Immature natural killer cell (primary cell): ENCODE measurements around the gene NTRK2. TPM values are rescaled to one million over a fixed set of nuclear protein-coding genes. Genes with fewer than 3 reads are reported as not detected.

Source experiments
- DNase-seq, 3 donors: peaks; one replicate each; pipeline ENCODE4 v3.0.0; 2022; ENCODE audit warnings: mixed read lengths in 1 of 3
- H3K27ac Mint-ChIP-seq, 6 donors: one replicate each; pipeline ENCODE4 v1.8.0; 2020; ENCODE audit warnings: mixed read lengths in 6 of 6, mild to moderate bottlenecking in 5 of 6, inconsistent platforms in 4 of 6, moderate library complexity in 3 of 6
- H3K27me3 Mint-ChIP-seq, 3 donors: one replicate each; pipeline ENCODE4 v1.8.0; 2020 to 2021; ENCODE audit warnings: low read depth in 3 of 3, mild to moderate bottlenecking in 3 of 3, mixed read lengths in 3 of 3, moderate library complexity in 3 of 3, inconsistent platforms in 1 of 3
- H3K36me3 Mint-ChIP-seq, 3 donors: one replicate each; pipeline ENCODE4 v1.8.0; 2020; ENCODE audit warnings: mixed read lengths in 3 of 3, inconsistent platforms in 2 of 3, mild to moderate bottlenecking in 2 of 3
- H3K4me1 Mint-ChIP-seq, 2 donors: one replicate each; pipeline ENCODE4 v1.8.0; 2020; ENCODE audit warnings: inconsistent platforms in 2 of 2, mild to moderate bottlenecking in 2 of 2, mixed read lengths in 2 of 2, moderate library complexity in 1 of 2
- H3K4me3 Mint-ChIP-seq, 5 donors: one replicate each; pipeline ENCODE4 v1.8.0; 2020; ENCODE audit warnings: mild to moderate bottlenecking in 5 of 5, mixed read lengths in 5 of 5, inconsistent platforms in 3 of 5, moderate library complexity in 3 of 5
- H3K9me3 Mint-ChIP-seq, 6 donors: one replicate each; pipeline ENCODE4 v1.8.0; 2020; ENCODE audit warnings: mild to moderate bottlenecking in 6 of 6, mixed read lengths in 6 of 6, inconsistent platforms in 4 of 6, moderate library complexity in 3 of 6
- polyA plus RNA-seq, 3 donors: library from polyadenylated mRNA; unstranded; fragments of 300-500 nt; fragmentation: Illumina TruSeq; gene quantifications; one replicate each; pipeline ENCODE4 v1.2.3, GENCODE V29; 2021

NTRK2 gene
- polyA plus RNA-seq, 3 donors from 2014 or later: not detected

DNA sequence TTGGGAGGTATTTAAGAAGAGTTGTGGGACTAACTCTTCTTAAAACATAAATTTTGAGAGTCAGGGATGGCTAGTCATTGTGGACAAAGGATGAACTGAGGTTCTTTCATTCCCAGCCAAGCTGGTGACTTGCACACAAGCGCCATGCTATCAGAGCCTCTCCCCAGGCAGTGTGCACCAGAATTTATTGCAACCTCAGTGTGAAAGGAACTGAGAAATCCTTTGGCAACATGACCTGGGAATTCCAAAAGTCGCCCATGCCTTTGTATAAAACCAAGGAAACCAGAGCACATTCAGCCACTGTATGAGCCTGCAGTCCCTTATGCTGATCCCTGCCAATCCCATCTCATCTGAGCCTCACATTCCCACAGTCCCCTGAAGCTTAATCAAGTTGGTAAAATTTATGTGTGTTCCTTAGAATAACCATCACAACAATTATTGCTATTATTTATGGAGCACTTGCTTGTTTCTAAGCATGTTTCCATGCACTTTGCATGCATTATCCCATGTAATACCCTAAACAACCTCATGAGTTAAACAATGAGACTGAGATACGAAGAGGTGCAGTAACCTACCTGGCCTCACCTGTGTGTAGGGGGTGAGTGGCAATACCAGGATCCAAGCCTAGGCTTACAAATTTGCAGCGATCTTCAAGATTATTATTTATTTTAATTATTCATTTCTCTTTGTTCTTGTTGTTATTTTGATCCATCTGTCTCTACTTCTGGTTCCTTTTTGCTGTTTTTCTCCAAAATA lies 116.4 kb downstream of the NTRK2 start:
- Mint-ChIP-seq H3K36me3 (no peaks in the 10 kb centered on the region), H3K4me3 (no peak overlapping the region), H3K9me3 (no peaks in the 10 kb centered on the region), H3K27me3 (peaks cover 3 to 17% (median 3%) of the 10 kb centered on the region in 3 donors), H3K27ac (no peak overlapping the region), H3K4me1 (no peaks in the 10 kb centered on the region)
- DNase-seq: no peak

DNA sequence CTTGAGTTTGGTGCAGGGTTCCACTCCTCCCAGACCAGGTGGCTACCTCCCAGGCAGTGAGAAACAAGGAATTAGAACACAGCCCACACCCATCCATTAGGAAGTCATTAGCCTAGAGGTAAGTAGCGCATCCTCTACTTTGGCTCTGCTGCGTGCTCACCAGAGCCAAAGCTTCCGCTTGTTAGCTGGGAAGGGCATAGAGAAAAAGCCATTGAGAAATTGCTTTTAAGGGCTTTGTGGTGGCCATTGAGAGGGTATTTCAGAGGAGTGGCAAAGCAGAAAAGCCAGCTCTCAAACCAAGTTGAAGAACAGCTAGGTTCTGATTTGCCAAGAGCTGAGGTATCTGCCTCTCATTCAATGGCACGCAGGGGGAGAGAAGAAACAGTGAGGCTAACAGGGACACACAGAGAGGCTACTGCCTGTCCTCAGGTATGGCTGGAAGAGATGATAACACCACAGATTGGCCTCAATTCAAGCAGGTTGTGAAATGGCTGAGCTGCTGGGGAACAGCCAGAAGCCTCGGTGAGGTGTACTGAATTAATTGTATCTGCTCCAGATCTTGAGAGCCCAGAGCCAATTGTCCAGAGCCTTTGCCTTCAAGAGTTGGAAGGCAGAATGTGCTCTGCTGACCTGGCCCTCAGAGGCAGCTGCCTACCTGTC lies 119.4 kb downstream of the NTRK2 start:
- Mint-ChIP-seq H3K4me3 (no peak overlapping the region), H3K27me3 (peaks cover 1 to 7% (median 2%) of the 10 kb centered on the region in 3 donors), H3K4me1 (no peaks in the 10 kb centered on the region), H3K36me3 (no peaks in the 10 kb centered on the region), H3K27ac (no peak overlapping the region), H3K9me3 (no peaks in the 10 kb centered on the region)
- DNase-seq: no peak

DNA sequence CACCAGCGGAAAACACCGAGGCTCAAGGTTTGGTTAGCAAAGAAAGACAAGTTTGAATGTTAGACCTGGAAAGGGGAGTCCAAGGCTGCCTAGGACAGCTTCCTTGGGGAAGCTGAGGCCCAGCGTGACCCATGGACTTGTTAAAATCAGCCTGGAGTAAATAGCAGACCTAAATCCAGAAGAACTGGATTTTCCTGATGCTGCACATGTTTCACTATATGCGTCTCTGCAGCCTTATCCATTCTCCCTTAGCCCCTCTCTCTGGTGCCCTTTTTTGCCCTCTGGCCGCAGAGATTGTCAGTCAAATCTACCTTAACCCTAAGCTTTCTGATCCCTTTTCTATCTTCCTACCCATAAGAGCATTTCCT lies 119.9 kb downstream of the NTRK2 start:
- H3K27me3 Mint-ChIP-seq: peaks cover 1 to 7% (median 2%) of the 10 kb centered on the region in 3 donors
- no peaks in the 10 kb centered on the region for H3K36me3 Mint-ChIP-seq

DNA sequence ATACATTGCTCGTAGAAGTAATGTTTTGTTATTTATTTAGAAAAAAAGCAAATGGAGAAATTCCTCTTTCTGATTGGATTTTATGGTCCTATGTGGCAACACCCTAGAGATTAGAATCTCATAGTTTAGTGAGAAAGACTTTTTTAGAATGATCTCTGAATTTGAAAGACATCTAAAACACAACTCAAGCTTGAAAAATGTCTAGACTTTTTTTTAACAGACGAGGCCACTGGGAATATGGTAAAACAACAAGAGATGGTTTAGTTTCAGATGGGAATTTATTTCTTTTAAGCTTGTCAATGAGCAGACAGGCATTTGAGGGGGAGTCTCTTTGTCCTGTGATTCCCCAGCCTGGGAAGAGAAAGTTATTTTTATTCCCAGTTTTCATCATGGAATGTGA lies 122.1 kb downstream of the NTRK2 start:
- H3K27ac Mint-ChIP-seq: no peak overlapping the region
- H3K4me1 Mint-ChIP-seq: no peaks in the 10 kb centered on the region
- H3K36me3 Mint-ChIP-seq: no peaks in the 10 kb centered on the region
- H3K9me3 Mint-ChIP-seq: no peaks in the 10 kb centered on the region
- H3K27me3 Mint-ChIP-seq: peaks cover 1 to 7% (median 2%) of the 10 kb centered on the region in 3 donors
- no peak overlapping the region for H3K4me3 Mint-ChIP-seq
- no peak for DNase-seq

More for the DNA sequence above, 119.9 kb downstream of the NTRK2 start:
- DNase-seq: no peak
- no peaks in the 10 kb centered on the region for H3K4me1 Mint-ChIP-seq
- no peak overlapping the region for H3K27ac Mint-ChIP-seq
- H3K4me3 Mint-ChIP-seq: no peak overlapping the region
- no peaks in the 10 kb centered on the region for H3K9me3 Mint-ChIP-seq

DNA sequence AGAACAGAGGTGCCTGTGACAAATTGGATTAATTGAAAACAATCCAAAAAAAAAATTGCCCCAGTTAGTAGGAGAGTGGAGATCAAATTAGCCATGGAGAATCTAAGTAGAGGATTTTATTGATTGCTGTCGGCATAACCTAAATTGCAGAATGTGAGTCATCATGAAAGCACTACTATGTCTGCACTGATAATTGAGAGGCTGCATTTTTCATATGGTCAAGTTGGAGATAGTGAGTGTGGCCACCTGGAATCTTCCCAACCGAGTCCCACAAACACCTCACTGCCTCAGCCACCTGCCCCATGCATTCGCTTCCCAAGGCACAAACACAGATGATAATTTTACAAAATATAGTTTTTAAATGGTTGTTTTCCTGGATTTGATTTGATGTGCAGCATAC lies 123.7 kb downstream of the NTRK2 start:
- DNase-seq: no peak
- Mint-ChIP-seq H3K36me3 (no peaks in the 10 kb centered on the region), H3K4me3 (no peak overlapping the region), H3K4me1 (no peaks in the 10 kb centered on the region), H3K27me3 (peaks cover 1 to 5% (median 2%) of the 10 kb centered on the region in 3 donors), H3K27ac (no peak overlapping the region), H3K9me3 (no peaks in the 10 kb centered on the region)

DNA sequence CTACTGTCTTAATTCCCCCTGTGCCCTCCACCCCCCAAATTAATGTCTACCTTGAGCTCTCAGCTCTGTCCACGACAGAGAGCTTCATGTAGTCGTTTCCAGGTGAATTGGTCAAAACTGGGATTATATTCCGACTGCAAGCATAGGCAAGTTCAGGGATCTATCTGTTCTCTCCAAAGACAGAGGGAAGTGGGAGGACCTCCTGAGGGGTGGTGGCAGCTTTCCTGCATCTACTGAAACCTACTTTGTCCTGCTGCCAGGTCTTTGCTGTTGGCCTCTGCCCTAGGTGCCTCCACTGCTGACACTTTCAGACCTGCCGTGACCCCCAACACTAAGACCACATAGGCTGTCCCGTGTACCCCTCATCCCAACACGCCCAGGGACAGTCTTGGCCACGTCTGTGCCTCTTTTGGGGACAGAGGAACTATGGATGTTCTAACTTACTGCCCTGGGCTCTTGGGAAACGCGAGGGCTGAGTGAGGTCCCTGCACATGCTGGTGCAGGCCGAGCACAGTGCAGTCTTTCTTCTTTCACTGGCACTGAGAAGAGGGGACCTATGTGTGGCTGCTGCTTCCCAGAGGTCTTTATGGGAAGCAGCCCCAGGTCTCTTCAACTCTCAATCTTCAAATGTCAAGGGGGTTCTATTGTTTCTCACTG lies 125.6 kb downstream of the NTRK2 start:
- Mint-ChIP-seq H3K27me3 (peaks cover 0 to 5% (median 4%) of the 10 kb centered on the region in 3 donors), H3K36me3 (no peaks in the 10 kb centered on the region), H3K4me1 (no peaks in the 10 kb centered on the region), H3K9me3 (no peaks in the 10 kb centered on the region), H3K4me3 (no peak overlapping the region), H3K27ac (no peak overlapping the region)
- no peak for DNase-seq

DNA sequence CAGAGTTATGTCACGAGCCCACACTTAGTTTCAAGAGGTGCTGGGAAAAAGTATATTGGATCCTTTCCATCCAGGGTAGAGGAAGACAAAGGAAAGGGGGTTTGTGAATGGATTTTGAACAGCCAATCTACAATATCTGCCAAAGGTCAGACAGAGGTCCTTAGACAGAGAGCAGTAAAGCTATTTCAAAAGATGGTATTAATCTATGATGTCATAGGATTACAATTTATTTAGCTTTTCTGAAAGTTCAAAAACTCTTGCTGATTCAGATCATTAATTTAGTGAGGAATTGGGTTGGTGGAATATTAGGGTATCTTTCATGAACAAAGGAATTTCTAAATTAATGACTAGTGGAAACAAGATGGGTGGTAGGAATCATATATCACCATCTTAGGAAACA lies 126.9 kb downstream of the NTRK2 start:
- H3K27me3 Mint-ChIP-seq: peaks cover 0 to 4% (median 2%) of the 10 kb centered on the region in 3 donors
- no peak overlapping the region for H3K27ac Mint-ChIP-seq
- H3K4me1 Mint-ChIP-seq: no peaks in the 10 kb centered on the region
- H3K36me3 Mint-ChIP-seq: no peaks in the 10 kb centered on the region
- no peaks in the 10 kb centered on the region for H3K9me3 Mint-ChIP-seq
- no peak for DNase-seq
- no peak overlapping the region for H3K4me3 Mint-ChIP-seq

DNA sequence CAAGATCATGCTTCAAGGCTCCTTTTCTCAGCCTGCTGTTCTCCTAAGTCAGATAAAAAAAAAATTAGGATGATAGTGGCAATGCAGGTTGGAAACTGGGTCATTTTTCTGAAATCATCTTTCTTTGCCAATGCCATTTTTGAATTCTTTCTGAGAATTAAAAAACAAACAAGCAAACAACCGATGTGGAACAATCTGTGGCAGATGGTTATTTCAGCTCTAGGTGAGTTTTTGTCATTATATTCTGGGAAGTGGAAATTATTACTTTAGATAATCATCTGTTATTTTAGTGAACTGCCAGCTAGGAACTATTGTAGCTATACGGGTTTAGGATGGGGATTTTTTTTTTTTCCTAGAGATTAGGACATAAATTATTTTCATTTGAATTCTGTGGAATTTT lies 129.7 kb downstream of the NTRK2 start:
- Mint-ChIP-seq H3K9me3 (no peaks in the 10 kb centered on the region), H3K4me3 (no peak overlapping the region), H3K36me3 (no peaks in the 10 kb centered on the region), H3K4me1 (no peaks in the 10 kb centered on the region), H3K27ac (no peak overlapping the region), H3K27me3 (peaks cover 0 to 4% (median 2%) of the 10 kb centered on the region in 3 donors)
- DNase-seq: no peak

DNA sequence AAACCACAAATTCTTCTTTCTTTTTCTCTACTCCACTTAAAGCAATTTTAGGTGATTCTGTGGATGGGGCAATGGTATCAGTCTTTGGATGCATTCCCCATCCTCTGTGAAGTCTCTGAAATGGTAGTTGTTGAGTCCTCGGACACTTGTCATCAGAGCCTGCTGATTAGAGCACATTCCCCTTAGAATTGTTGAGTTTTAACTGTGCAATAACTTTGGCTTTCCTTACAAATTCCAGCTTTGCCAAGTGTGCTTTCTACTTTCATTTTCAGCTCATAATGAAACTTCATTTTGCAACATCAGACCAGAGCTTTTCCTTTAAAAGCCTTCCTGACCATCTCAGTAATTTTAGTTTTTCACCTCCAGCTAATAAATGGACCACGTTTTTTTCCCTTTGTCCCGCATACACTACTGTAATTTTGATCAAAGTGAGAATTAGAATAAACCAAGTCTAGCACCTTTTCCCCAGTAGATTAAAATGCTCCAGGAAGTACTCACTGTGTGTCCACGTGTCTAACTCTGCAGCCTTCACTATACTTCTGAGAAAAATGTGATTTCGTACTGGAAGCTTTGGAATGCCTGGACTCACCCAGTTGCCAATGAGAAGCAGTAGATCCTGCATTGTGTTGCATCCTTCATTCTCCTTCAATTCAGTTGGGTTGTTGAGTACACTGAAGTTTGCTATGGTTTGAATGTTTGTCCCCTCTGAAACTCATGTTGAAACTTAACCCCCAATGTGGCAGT lies 135.6 kb downstream of the NTRK2 start:
- Mint-ChIP-seq H3K9me3 (no peaks in the 10 kb centered on the region), H3K27ac (no peak overlapping the region), H3K4me1 (no peaks in the 10 kb centered on the region), H3K4me3 (no peak overlapping the region), H3K36me3 (no peaks in the 10 kb centered on the region), H3K27me3 (peaks cover 0 to 5% (median 3%) of the 10 kb centered on the region in 3 donors)
- no peak for DNase-seq

DNA sequence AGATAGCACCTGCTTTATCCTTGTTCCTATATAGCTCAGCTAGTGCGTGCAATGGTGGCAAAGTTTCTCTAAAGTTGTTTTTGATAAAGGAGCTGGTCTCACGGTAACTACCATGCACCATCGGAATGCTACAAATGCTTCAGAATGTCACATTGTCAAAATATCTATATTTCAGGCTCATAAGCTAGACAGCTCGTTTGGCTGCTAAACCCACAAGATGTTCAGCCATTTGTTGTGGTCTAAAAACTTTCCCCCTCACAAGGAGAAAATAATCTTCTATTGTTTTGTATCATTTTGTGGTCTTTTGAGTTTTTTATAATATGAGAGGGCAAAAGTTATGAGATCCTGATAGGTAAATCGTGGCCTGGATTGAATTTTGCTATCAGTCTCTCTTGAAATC lies 137.9 kb downstream of the NTRK2 start:
- DNase-seq: no peak
- H3K27ac Mint-ChIP-seq: no peak overlapping the region
- peaks cover 0 to 3% (median 3%) of the 10 kb centered on the region in 3 donors for H3K27me3 Mint-ChIP-seq
- no peaks in the 10 kb centered on the region for H3K9me3 Mint-ChIP-seq
- H3K4me1 Mint-ChIP-seq: no peaks in the 10 kb centered on the region
- H3K4me3 Mint-ChIP-seq: no peak overlapping the region
- H3K36me3 Mint-ChIP-seq: no peaks in the 10 kb centered on the region

DNA sequence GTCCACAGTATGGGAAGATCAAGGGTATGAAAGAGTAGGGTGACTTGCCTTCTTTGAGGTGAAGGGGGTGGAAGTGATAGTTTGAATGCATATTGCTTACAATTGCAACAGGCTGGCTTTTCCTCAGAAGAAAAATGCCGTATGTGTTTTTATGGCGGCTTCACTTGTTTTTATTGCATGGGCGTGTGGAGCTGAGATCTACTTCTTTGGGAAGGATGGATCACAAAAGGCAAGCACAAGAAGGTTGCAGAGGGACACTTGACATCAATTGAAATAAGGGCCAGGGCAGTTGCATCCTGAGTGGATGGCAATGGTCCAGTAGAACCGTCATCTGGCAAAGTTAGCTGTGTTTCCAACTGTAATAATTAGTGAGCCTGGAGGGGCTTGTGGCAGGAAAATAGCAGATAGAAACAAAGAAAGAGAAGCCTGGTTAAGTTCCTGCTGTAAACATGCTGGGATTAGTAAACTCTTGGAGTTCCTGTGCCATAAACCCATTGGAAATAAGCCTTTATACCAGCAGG lies 138.4 kb downstream of the NTRK2 start:
- Mint-ChIP-seq H3K4me3 (no peak overlapping the region), H3K27me3 (peaks cover 0 to 3% (median 3%) of the 10 kb centered on the region in 3 donors), H3K9me3 (no peaks in the 10 kb centered on the region), H3K36me3 (no peaks in the 10 kb centered on the region), H3K27ac (no peak overlapping the region), H3K4me1 (no peaks in the 10 kb centered on the region)
- DNase-seq: no peak

DNA sequence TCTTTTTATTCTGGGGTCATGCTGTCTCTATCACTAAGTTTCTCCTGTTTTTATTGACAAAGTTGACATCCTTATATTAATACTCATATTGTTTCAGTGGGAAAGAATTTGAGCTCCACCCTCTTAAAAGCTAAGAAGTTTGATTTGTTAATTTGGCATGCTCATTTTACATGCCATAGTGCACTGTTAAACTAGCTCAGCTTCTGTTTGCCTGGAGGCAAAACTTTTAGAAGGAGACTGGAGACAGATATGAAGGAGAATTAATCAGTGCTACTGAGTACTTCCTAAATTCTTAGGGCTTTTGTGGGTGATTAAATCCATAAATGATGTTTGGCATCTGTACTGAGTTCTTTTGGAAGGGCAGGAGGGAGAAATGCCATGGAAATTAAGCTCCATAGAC lies 138.9 kb downstream of the NTRK2 start:
- H3K36me3 Mint-ChIP-seq: no peaks in the 10 kb centered on the region
- H3K27ac Mint-ChIP-seq: no peak overlapping the region
- no peak overlapping the region for H3K4me3 Mint-ChIP-seq
- DNase-seq: no peak
- no peaks in the 10 kb centered on the region for H3K9me3 Mint-ChIP-seq
- no peaks in the 10 kb centered on the region for H3K4me1 Mint-ChIP-seq
- H3K27me3 Mint-ChIP-seq: peaks cover 0 to 3% (median 3%) of the 10 kb centered on the region in 3 donors

DNA sequence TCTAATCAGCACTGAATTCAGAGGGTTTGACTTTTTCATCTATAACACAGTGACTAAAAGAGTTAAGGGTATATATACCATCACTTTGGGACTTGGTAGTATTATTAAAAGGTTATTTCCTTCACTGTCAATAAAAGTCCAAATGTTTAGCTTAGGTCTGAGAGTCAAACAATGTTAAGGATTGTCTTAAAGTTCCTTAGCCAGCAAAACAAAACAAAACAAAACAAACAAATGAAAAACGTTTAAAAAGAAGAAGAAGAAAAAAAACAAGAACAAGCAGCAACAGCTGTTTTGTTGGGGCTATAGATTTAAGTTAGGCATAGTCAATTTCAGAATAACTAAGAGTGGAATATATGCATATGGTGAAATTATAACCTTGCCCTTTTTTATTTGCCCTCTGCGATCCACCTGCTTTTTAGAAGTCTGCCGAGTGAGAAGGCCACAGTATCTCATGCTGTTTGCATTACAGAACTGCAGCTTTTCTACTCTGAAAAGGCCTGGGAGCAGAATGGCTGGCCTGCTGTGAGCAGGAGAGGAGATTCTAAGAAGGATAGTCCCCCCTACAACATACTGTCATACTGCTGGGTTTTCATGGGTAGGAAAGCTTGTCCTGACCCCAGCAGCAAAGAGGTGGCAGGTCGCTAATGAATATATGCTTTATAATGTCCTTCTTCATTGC lies 141.7 kb downstream of the NTRK2 start:
- peaks cover 0 to 3% (median 0%) of the 10 kb centered on the region in 6 donors for H3K9me3 Mint-ChIP-seq
- H3K36me3 Mint-ChIP-seq: no peaks in the 10 kb centered on the region
- H3K27ac Mint-ChIP-seq: no peak overlapping the region
- peaks cover under 1 to 4% (median 1%) of the 10 kb centered on the region in 3 donors for H3K27me3 Mint-ChIP-seq
- H3K4me3 Mint-ChIP-seq: no peak overlapping the region
- no peaks in the 10 kb centered on the region for H3K4me1 Mint-ChIP-seq
- no peak for DNase-seq
